ENCODE data around the gene AP3B1.

The AP3B1 gene

GRCh38 chr5:78102500-78102899 is 192.0 kb downstream of the AP3B1 start:
- H3K23ac ChIP-seq (ENCODE audit: low read length): no peak overlapping the region
- H3K4me3 ChIP-seq (ENCODE audit: low read depth, low read length): no peak overlapping the region
- H3K18ac ChIP-seq (ENCODE audit: low read length): no peak overlapping the region

GRCh38 chr5:78095125-78095524 is 199.4 kb downstream of the AP3B1 start:
- H3K36me3 ChIP-seq (ENCODE audit: control insufficient read depth in 1 of 2, insufficient read depth in 2 of 2, low read length in 2 of 2): peaks cover 4 to 6% of the 10 kb centered on the region in 2 experiments
- H2AK5ac ChIP-seq (ENCODE audit: low read length): no peak overlapping the region
- no peak overlapping the region for H4K91ac ChIP-seq (ENCODE audit: low read depth, low read length)
- H3K4me2 ChIP-seq (ENCODE audit: low read length): no peak overlapping the region
- H2AFZ ChIP-seq (ENCODE audit: insufficient read depth, low read length, poor library complexity): no peak overlapping the region
- no peak overlapping the region for H3K9ac ChIP-seq (ENCODE audit: low read length)
- H3K79me1 ChIP-seq (ENCODE audit: low read length): no peaks in the 10 kb centered on the region
- no peak overlapping the region for H3K14ac ChIP-seq (ENCODE audit: low read length)
- H3K4ac ChIP-seq (ENCODE audit: low read depth, low read length): no peak overlapping the region
- no peak overlapping the region for H4K12ac ChIP-seq (ENCODE audit: low read depth, low read length)
- H3K4me1 ChIP-seq (ENCODE audit: control insufficient read depth in 1 of 2, insufficient read depth in 2 of 2, low read length in 2 of 2): no peaks in the 10 kb centered on the region
- H2BK12ac ChIP-seq (ENCODE audit: low read length): no peak overlapping the region
- DNase-seq: no peak
- no peak overlapping the region for H3K23ac ChIP-seq (ENCODE audit: low read length)
- H2BK120ac ChIP-seq (ENCODE audit: insufficient read depth, low read length, poor library complexity): no peak overlapping the region
- H3K9me3 ChIP-seq (ENCODE audit: insufficient read depth, low read depth, low read length): no peaks in the 10 kb centered on the region
- no peak overlapping the region for H3K27ac ChIP-seq (ENCODE audit: low read depth, low read length)
- H3K4me3 ChIP-seq (ENCODE audit: low read depth, low read length): no peak overlapping the region
- no peak overlapping the region for H4K8ac ChIP-seq (ENCODE audit: low read depth, low read length)
- no peak overlapping the region for H2BK5ac ChIP-seq (ENCODE audit: low read depth, low read length, poor library complexity)
- no peaks in the 10 kb centered on the region for H3K79me2 ChIP-seq (ENCODE audit: control insufficient read depth, insufficient read depth, low read length, poor library complexity)
- no peaks in the 10 kb centered on the region for H3K27me3 ChIP-seq (ENCODE audit: insufficient read depth, low read length)
- no peak overlapping the region for H3K18ac ChIP-seq (ENCODE audit: low read length)

More at GRCh38 chr5:78102500-78102899, 192.0 kb downstream of the AP3B1 start:
- no peak overlapping the region for H3K4ac ChIP-seq (ENCODE audit: low read depth, low read length)
- H2BK5ac ChIP-seq (ENCODE audit: low read depth, low read length, poor library complexity): no peak overlapping the region
- no peak overlapping the region for H3K27ac ChIP-seq (ENCODE audit: low read depth, low read length)
- no peak overlapping the region for H2BK12ac ChIP-seq (ENCODE audit: low read length)
- H3K27me3 ChIP-seq (ENCODE audit: insufficient read depth, low read length): no peaks in the 10 kb centered on the region
- H4K12ac ChIP-seq (ENCODE audit: low read depth, low read length): no peak overlapping the region
- H2BK120ac ChIP-seq (ENCODE audit: insufficient read depth, low read length, poor library complexity): no peak overlapping the region
- no peak overlapping the region for H4K8ac ChIP-seq (ENCODE audit: low read depth, low read length)
- H3K79me2 ChIP-seq (ENCODE audit: control insufficient read depth, insufficient read depth, low read length, poor library complexity): no peaks in the 10 kb centered on the region
- no peak overlapping the region for H2AK5ac ChIP-seq (ENCODE audit: low read length)
- H3K14ac ChIP-seq (ENCODE audit: low read length): no peak overlapping the region
- no peaks in the 10 kb centered on the region for H3K9me3 ChIP-seq (ENCODE audit: insufficient read depth, low read depth, low read length)
- H2AFZ ChIP-seq (ENCODE audit: insufficient read depth, low read length, poor library complexity): no peak overlapping the region
- H3K79me1 ChIP-seq (ENCODE audit: low read length): no peaks in the 10 kb centered on the region
- H4K91ac ChIP-seq (ENCODE audit: low read depth, low read length): no peak overlapping the region
- peak in 1 of 2 donors; percentile 50 for DNase-seq
- H3K9ac ChIP-seq (ENCODE audit: low read length): no peak overlapping the region
- no peak overlapping the region for H3K4me2 ChIP-seq (ENCODE audit: low read length)
- peaks cover 4 to 7% of the 10 kb centered on the region in 2 experiments for H3K36me3 ChIP-seq (ENCODE audit: control insufficient read depth in 1 of 2, insufficient read depth in 2 of 2, low read length in 2 of 2)
- H3K4me1 ChIP-seq (ENCODE audit: control insufficient read depth in 1 of 2, insufficient read depth in 2 of 2, low read length in 2 of 2): no peaks in the 10 kb centered on the region

- no peaks in the 10 kb centered on the region for H3K9me3 ChIP-seq (ENCODE audit: insufficient read depth, low read depth, low read length)
- H3K9ac ChIP-seq (ENCODE audit: low read length): no peak overlapping the region
- H3K4me3 ChIP-seq (ENCODE audit: low read depth, low read length): no peak overlapping the region
- DNase-seq: no peak
- no peak overlapping the region for H2BK120ac ChIP-seq (ENCODE audit: insufficient read depth, low read length, poor library complexity)
- WGBS (ENCODE audit: extremely low coverage, insufficient coverage, insufficient read length): no CpG with 5 or more reads among the region's 1 CpG
- H4K8ac ChIP-seq (ENCODE audit: low read depth, low read length): no peak overlapping the region
- H3K36me3 ChIP-seq (ENCODE audit: control insufficient read depth in 1 of 2, insufficient read depth in 2 of 2, low read length in 2 of 2): peaks cover 0 to 1% of the 10 kb centered on the region in 2 experiments
- no peak overlapping the region for H3K4ac ChIP-seq (ENCODE audit: low read depth, low read length)
- H2BK5ac ChIP-seq (ENCODE audit: low read depth, low read length, poor library complexity): no peak overlapping the region
- no peak overlapping the region for H4K12ac ChIP-seq (ENCODE audit: low read depth, low read length)
- H3K14ac ChIP-seq (ENCODE audit: low read length): no peak overlapping the region
- no peak overlapping the region for H3K27ac ChIP-seq (ENCODE audit: low read depth, low read length)
- H3K79me2 ChIP-seq (ENCODE audit: control insufficient read depth, insufficient read depth, low read length, poor library complexity): no peaks in the 10 kb centered on the region
- no peak overlapping the region for H3K18ac ChIP-seq (ENCODE audit: low read length)
- H4K91ac ChIP-seq (ENCODE audit: low read depth, low read length): no peak overlapping the region
- no peaks in the 10 kb centered on the region for H3K27me3 ChIP-seq (ENCODE audit: insufficient read depth, low read length)
- no peaks in the 10 kb centered on the region for H3K79me1 ChIP-seq (ENCODE audit: low read length)
- H3K23ac ChIP-seq (ENCODE audit: low read length): no peak overlapping the region
- H3K4me2 ChIP-seq (ENCODE audit: low read length): no peak overlapping the region
- H2BK12ac ChIP-seq (ENCODE audit: low read length): no peak overlapping the region
- H2AK5ac ChIP-seq (ENCODE audit: low read length): no peak overlapping the region
- no peak overlapping the region for H2AFZ ChIP-seq (ENCODE audit: insufficient read depth, low read length, poor library complexity)
- H3K4me1 ChIP-seq (ENCODE audit: control insufficient read depth in 1 of 2, insufficient read depth in 2 of 2, low read length in 2 of 2): no peaks in the 10 kb centered on the region
Observed at GRCh38 chr5:78090002-78090401, 204.5 kb downstream of the AP3B1 start.

- no peak overlapping the region for H2AK5ac ChIP-seq (ENCODE audit: low read length)
- no peak overlapping the region for H2AFZ ChIP-seq (ENCODE audit: insufficient read depth, low read length, poor library complexity)
- H3K79me1 ChIP-seq (ENCODE audit: low read length): no peaks in the 10 kb centered on the region
- H3K23ac ChIP-seq (ENCODE audit: low read length): no peak overlapping the region
- H4K91ac ChIP-seq (ENCODE audit: low read depth, low read length): no peak overlapping the region
- H2BK120ac ChIP-seq (ENCODE audit: insufficient read depth, low read length, poor library complexity): no peak overlapping the region
- no peaks in the 10 kb centered on the region for H3K4me1 ChIP-seq (ENCODE audit: control insufficient read depth in 1 of 2, insufficient read depth in 2 of 2, low read length in 2 of 2)
- H4K8ac ChIP-seq (ENCODE audit: low read depth, low read length): no peak overlapping the region
- no peak overlapping the region for H3K4ac ChIP-seq (ENCODE audit: low read depth, low read length)
- DNase-seq: no peak
- no peak overlapping the region for H3K4me2 ChIP-seq (ENCODE audit: low read length)
- H3K9ac ChIP-seq (ENCODE audit: low read length): no peak overlapping the region
- H3K4me3 ChIP-seq (ENCODE audit: low read depth, low read length): no peak overlapping the region
- no peak overlapping the region for H2BK5ac ChIP-seq (ENCODE audit: low read depth, low read length, poor library complexity)
- no peaks in the 10 kb centered on the region for H3K36me3 ChIP-seq (ENCODE audit: control insufficient read depth in 1 of 2, insufficient read depth in 2 of 2, low read length in 2 of 2)
- H3K79me2 ChIP-seq (ENCODE audit: control insufficient read depth, insufficient read depth, low read length, poor library complexity): no peaks in the 10 kb centered on the region
- no peak overlapping the region for H3K14ac ChIP-seq (ENCODE audit: low read length)
- no peak overlapping the region for H3K18ac ChIP-seq (ENCODE audit: low read length)
- H3K27me3 ChIP-seq (ENCODE audit: insufficient read depth, low read length): no peaks in the 10 kb centered on the region
- no peaks in the 10 kb centered on the region for H3K9me3 ChIP-seq (ENCODE audit: insufficient read depth, low read depth, low read length)
- H4K12ac ChIP-seq (ENCODE audit: low read depth, low read length): no peak overlapping the region
- H3K27ac ChIP-seq (ENCODE audit: low read depth, low read length): no peak overlapping the region
- no peak overlapping the region for H2BK12ac ChIP-seq (ENCODE audit: low read length)
Observed at GRCh38 chr5:78078858-78079257, 215.6 kb downstream of the AP3B1 start.
